HG02885 (cell line): ENCODE data around the gene ALKBH3.

Experiments
- ATAC-seq: cut with Tn5 transposase; IDR thresholded peaks from one replicate; pipeline ENCODE4 v1.9.1; 2021; ENCODE audit warnings: mild to moderate bottlenecking; ENCODE audit not compliant: unreplicated experiment, poor library complexity

ALKBH3 gene

GRCh38 chr11:43892851-43893250, 12.2 kb downstream of the ALKBH3 start:
- ATAC-seq, result no peak

GRCh38 chr11:43894546-43894945, 13.9 kb downstream of the ALKBH3 start:
- no peak for ATAC-seq

- ATAC-seq, result no peak
Observed at GRCh38 chr11:43895601-43896000, 15.0 kb downstream of the ALKBH3 start.

- ATAC-seq, result no peak
Observed at GRCh38 chr11:43898574-43898973, 17.9 kb downstream of the ALKBH3 start.

- no peak for ATAC-seq
Observed at GRCh38 chr11:43899094-43899493, 18.5 kb downstream of the ALKBH3 start.

GRCh38 chr11:43901551-43901950, 20.9 kb downstream of the ALKBH3 start:
- no peak for ATAC-seq

GRCh38 chr11:43903078-43903477, 22.4 kb downstream of the ALKBH3 start:
- no peak for ATAC-seq

- no peak for ATAC-seq
Observed at GRCh38 chr11:43903969-43904368, 23.3 kb downstream of the ALKBH3 start.

GRCh38 chr11:43904742-43905535, 24.3 kb downstream of the ALKBH3 start:
- no peak for ATAC-seq

- no peak for ATAC-seq
Observed at GRCh38 chr11:43905813-43906241, 25.2 kb downstream of the ALKBH3 start.

- no peak for ATAC-seq
Observed at GRCh38 chr11:43907028-43907975, 26.7 kb downstream of the ALKBH3 start.

- ATAC-seq, result no peak
Observed at GRCh38 chr11:43908191-43908590, 27.6 kb downstream of the ALKBH3 start.

- no peak for ATAC-seq
Observed at GRCh38 chr11:43908683-43909082, 28.1 kb downstream of the ALKBH3 start.

- ATAC-seq, result no peak
Observed at GRCh38 chr11:43913829-43914380, 33.3 kb downstream of the ALKBH3 start.

GRCh38 chr11:43914466-43914865, 33.8 kb downstream of the ALKBH3 start:
- no peak for ATAC-seq

- ATAC-seq, result no peak
Observed at GRCh38 chr11:43916621-43917020, 36.0 kb downstream of the ALKBH3 start.

GRCh38 chr11:43917851-43918250, 37.2 kb downstream of the ALKBH3 start:
- no peak for ATAC-seq

- no peak for ATAC-seq
Observed at GRCh38 chr11:43918662-43919061, 38.0 kb downstream of the ALKBH3 start.

GRCh38 chr11:43919852-43920597, 39.4 kb downstream of the ALKBH3 start:
- no peak for ATAC-seq
